K562 (cell line): ENCODE data around the gene CLEC10A. TPM values are rescaled to one million over a fixed set of nuclear protein-coding genes. Genes with fewer than 3 reads are reported as not detected.
A peak's percentile ranks its signal among the peaks of the same experiment; 100 is the strongest.

ENCODE experiments used
- ATAC-seq: fragments of 200-7000 bp; cut with Tn5 transposase; 3 replicates; pipeline ENCODE4 v1.9.1; 2020; ENCODE audit warnings: moderate library complexity
- BruUV-seq: library from RNA; stranded (reverse); fragments of 400-500 nt; replicated peaks from 2 replicates; lab custom pipeline; 2021; lab: Mats Ljungman, UMichigan
- CTCF ChIA-PET: fragments of 300-600 bp; formaldehyde crosslinking; extraction: SDS; loops from one replicate; lab custom pipeline; 2021; ENCODE audit warnings: low intra/inter-chr PET ratio; lab: Yijun Ruan, JAX
- POLR2A ChIA-PET: fragments of 300-600, 350-650 bp; sonication (Branson Sonifier 250); formaldehyde crosslinking; extraction: SDS; loops from one replicate; lab custom pipeline; 2021; ENCODE audit warnings: antibody characterized with exemption, inconsistent platforms; lab: Yijun Ruan, JAX
- DNase-seq, 4 experiments: peaks; one replicate each; pipeline versions ENCODE4 v3.0.0 to v3.0.0-alpha.2; 2011 to 2018; ENCODE audit warnings: low spot score in 3 of 4, mixed read lengths in 3 of 4; ENCODE audit errors: extremely low read depth in 1 of 4
- FAIRE-seq: peaks from 2 replicates; lab custom pipeline; 2011; peaks lifted over from hg19 to GRCh38; lab: Jason Lieb, UNC
- H2AFZ ChIP-seq: 2 replicates; pipeline ENCODE4 v1.6.0; 2011; ENCODE audit warnings: low read depth, low read length, control low read depth, inconsistent platforms
- H3K27ac ChIP-seq: fragments of 200-600 bp; 3 replicates; pipeline ENCODE4 v1.8.0; 2011; ENCODE audit warnings: low read depth, mild to moderate bottlenecking, control low read depth, inconsistent platforms, low read length, moderate library complexity, mixed read lengths; ENCODE audit errors: extremely low read depth
- H3K27me3 ChIP-seq, 2 experiments: fragments of 300-600 bp in 1 of 2; 2 replicates in 1 of 2; 3 replicates in 1 of 2; pipeline versions ENCODE4 v1.6.0 to v1.8.0; 2011; ENCODE audit warnings: inconsistent platforms in 2 of 2, low read length in 2 of 2, mild to moderate bottlenecking in 1 of 2, mixed read lengths in 1 of 2, moderate library complexity in 1 of 2; ENCODE audit not compliant: control insufficient read depth in 2 of 2, insufficient read depth in 2 of 2
- H3K36me3 ChIP-seq: fragments of 300-600 bp; 3 replicates; pipeline ENCODE4 v1.8.0; 2011; ENCODE audit warnings: mild to moderate bottlenecking, low read length, inconsistent platforms; ENCODE audit not compliant: control insufficient read depth, insufficient read depth
- H3K4me1 ChIP-seq, 2 experiments: fragments of 200-600 bp in 1 of 2; replicated peaks in 1 of 2; 2 replicates in 1 of 2; 3 replicates in 1 of 2; pipeline versions ENCODE4 v1.5.1 to v1.8.0; 2011; ENCODE audit warnings: inconsistent platforms in 2 of 2, low read length in 2 of 2, mild to moderate bottlenecking in 1 of 2, mixed read lengths in 1 of 2, moderate library complexity in 1 of 2; ENCODE audit not compliant: control insufficient read depth in 2 of 2, insufficient read depth in 2 of 2
- H3K4me2 ChIP-seq: 2 replicates; pipeline ENCODE4 v1.6.1; 2011; ENCODE audit warnings: low read length, control low read depth, inconsistent platforms, mixed read lengths; ENCODE audit not compliant: insufficient read depth
- H3K4me3 ChIP-seq: fragments of 200-600 bp; sonication (generic), shearing (Covaris generic); 2 replicates; pipeline ENCODE4 v1.5.1; 2016; ENCODE audit warnings: control low read depth, inconsistent platforms
- H3K79me2 ChIP-seq: fragments of 200-600 bp; 3 replicates; pipeline ENCODE4 v1.8.0; 2011; ENCODE audit warnings: low read length, inconsistent platforms; ENCODE audit not compliant: control insufficient read depth, insufficient read depth
- H3K9ac ChIP-seq, 2 experiments: 2 replicates each; pipeline versions ENCODE4 v1.6.0 to v1.6.1; 2011; ENCODE audit warnings: low read depth in 2 of 2, low read length in 2 of 2, control low read depth in 1 of 2, inconsistent platforms in 1 of 2, mild to moderate bottlenecking in 1 of 2, mixed read lengths in 1 of 2; ENCODE audit not compliant: insufficient read depth in 1 of 2
- H3K9me1 ChIP-seq: one replicate; pipeline ENCODE4 v1.6.0; 2011; ENCODE audit warnings: inconsistent platforms, mild to moderate bottlenecking, low read length, moderate library complexity; ENCODE audit not compliant: control insufficient read depth, insufficient read depth
- H3K9me3 ChIP-seq: replicated peaks from 2 replicates; pipeline ENCODE4 v1.5.1; 2011; ENCODE audit warnings: low read depth, low read length, inconsistent platforms; ENCODE audit not compliant: control insufficient read depth, insufficient read depth
- H4K20me1 ChIP-seq: replicated peaks from 2 replicates; pipeline ENCODE4 v1.6.1; 2011; ENCODE audit warnings: low read length, inconsistent platforms, mixed read lengths; ENCODE audit not compliant: control insufficient read depth, insufficient read depth
- CBFA2T3 ChIP-seq: fragments of 450-650 bp; IDR thresholded peaks from 2 replicates; pipeline ENCODE4 v1.6.1; 2017
- NFYB ChIP-seq: IDR thresholded peaks from 2 replicates; pipeline ENCODE4 v1.6.1; 2011; ENCODE audit warnings: mild to moderate bottlenecking, moderate library complexity; ENCODE audit not compliant: insufficient read length; ENCODE audit errors: extremely low read depth
- ZNF830 ChIP-seq: fragments of 250-450 bp; sonication (Bioruptor Pico); IDR thresholded peaks from 2 replicates; pipeline ENCODE4 v1.5.0; 2021; ENCODE audit warnings: mild to moderate bottlenecking
- WGBS: fragments of 100-300 bp; shearing (Covaris generic); methylation state at CpG from one replicate; pipeline ENCODE4 v1.1.6; 2016; ENCODE audit warnings: low coverage, mixed read lengths; ENCODE audit not compliant: insufficient coverage; ENCODE audit errors: missing lambda C conversion rate; 5-methylcytosine and 5-hydroxymethylcytosine counted together
- in situ Hi-C: fragments of 300-500 bp; cut with MboI; formaldehyde crosslinking; loops from 4 replicates; pipeline ENCODE4 v1.15.0; 2018; ENCODE audit warnings: inconsistent platforms, mixed read lengths
- intact Hi-C: fragments of 100-400 bp; cut with micrococcal nuclease; formaldehyde crosslinking; loops from 2 replicates; pipeline ENCODE4 v1.14.2; 2022
- polyA plus RNA-seq, 8 experiments: library from polyadenylated mRNA; depleted of rRNA in 4 of 8; stranded (reverse) in 5 of 8; unstranded in 3 of 8; fragments of >200 nt; fragmentation: Nextera tagmentation in 2 of 8; fragmentation: Illumina TruSeq in 1 of 8; extraction: Ambion mirVana in 2 of 8; extraction: Trizol in 1 of 8; gene quantifications; 2 replicates each; pipeline versions ENCODE4 v1.2.1 to v1.2.3, GENCODE V29; 2011 to 2014; ENCODE audit warnings: inconsistent platforms in 1 of 8, missing spikeins in 1 of 8
- total RNA-seq, 7 experiments: library from RNA; depleted of rRNA in 6 of 7; stranded (reverse); fragments of >200 nt in 6 of 7; fragmentation: Illumina TruSeq in 2 of 7; extraction: Trizol in 2 of 7; gene quantifications; 2 replicates each; pipeline versions ENCODE4 v1.2.1 to v1.2.3, GENCODE V29; 2011 to 2021; ENCODE audit warnings: low replicate concordance in 1 of 7
- TF ChIP-seq, protein P1 (sequence below), 2 experiments: fragments of 450-650 bp; conservative IDR thresholded peaks; 2 replicates each; pipeline ENCODE4 v1.6.1; 2017; ENCODE audit warnings: mild to moderate bottlenecking in 2 of 2, moderate library complexity in 2 of 2
- TF ChIP-seq, protein P2 (sequence below): fragments of 250-450 bp; sonication (Bioruptor Pico); IDR thresholded peaks from 2 replicates; pipeline ENCODE4 v1.8.0; 2021; ENCODE audit warnings: borderline replicate concordance, mild to moderate bottlenecking, moderate library complexity; ENCODE audit not compliant: poor library complexity, severe bottlenecking
- TF ChIP-seq, protein P3 (sequence below): sonication (generic); formaldehyde crosslinking; IDR thresholded peaks from 2 replicates; pipeline ENCODE4 v1.8.1; 2023; ENCODE audit warnings: mild to moderate bottlenecking, missing genetic modification reagents
- TF ChIP-seq, protein P4 (sequence below): fragments of 250-450 bp; sonication (Bioruptor Pico); IDR thresholded peaks from 2 replicates; pipeline ENCODE4 v1.4.0; 2020; ENCODE audit warnings: borderline replicate concordance

Gene CLEC10A
- total and polyA plus RNA-seq, 9 of the 15 experiments (the other 6 are each of a cell fraction or from before 2014, with no cell fraction given): 0.04 to 0.11 (median 0.05) TPM; not detected in 6

DNA sequence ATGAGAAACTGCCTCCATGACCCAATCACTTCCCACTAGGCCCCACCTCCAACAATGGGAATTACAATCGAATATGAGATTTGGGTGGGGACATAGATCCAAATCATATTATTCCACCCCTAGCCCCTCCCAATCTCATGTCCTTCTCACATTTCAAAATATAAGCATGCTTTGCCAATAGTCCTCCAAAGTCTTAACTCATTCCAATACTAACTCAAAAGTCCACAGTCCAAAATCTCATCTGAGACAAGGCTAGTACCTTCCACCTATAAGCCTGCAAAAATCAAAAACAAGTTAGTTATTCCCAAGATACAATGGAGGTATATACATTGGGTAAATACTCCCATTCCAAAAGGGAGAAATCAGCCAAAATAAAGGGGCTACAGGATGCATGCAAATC is 12.9 kb downstream of the CLEC10A start (continued):
- TF ChIP-seq, protein P1, sequence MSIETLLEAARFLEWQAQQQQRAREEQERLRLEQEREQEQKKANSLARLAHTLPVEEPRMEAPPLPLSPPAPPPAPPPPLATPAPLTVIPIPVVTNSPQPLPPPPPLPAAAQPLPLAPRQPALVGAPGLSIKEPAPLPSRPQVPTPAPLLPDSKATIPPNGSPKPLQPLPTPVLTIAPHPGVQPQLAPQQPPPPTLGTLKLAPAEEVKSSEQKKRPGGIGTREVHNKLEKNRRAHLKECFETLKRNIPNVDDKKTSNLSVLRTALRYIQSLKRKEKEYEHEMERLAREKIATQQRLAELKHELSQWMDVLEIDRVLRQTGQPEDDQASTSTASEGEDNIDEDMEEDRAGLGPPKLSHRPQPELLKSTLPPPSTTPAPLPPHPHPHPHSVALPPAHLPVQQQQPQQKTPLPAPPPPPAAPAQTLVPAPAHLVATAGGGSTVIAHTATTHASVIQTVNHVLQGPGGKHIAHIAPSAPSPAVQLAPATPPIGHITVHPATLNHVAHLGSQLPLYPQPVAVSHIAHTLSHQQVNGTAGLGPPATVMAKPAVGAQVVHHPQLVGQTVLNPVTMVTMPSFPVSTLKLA (conservative IDR thresholded peaks at IDR 0.05): no peak
- TF ChIP-seq ZNF830 (CRISPR knock-in tag) (no peak), NFYB (no peak)
- TF ChIP-seq, protein P2, sequence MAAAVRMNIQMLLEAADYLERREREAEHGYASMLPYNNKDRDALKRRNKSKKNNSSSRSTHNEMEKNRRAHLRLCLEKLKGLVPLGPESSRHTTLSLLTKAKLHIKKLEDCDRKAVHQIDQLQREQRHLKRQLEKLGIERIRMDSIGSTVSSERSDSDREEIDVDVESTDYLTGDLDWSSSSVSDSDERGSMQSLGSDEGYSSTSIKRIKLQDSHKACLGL (CRISPR knock-in tag): no peak
- TF ChIP-seq, protein P3, sequence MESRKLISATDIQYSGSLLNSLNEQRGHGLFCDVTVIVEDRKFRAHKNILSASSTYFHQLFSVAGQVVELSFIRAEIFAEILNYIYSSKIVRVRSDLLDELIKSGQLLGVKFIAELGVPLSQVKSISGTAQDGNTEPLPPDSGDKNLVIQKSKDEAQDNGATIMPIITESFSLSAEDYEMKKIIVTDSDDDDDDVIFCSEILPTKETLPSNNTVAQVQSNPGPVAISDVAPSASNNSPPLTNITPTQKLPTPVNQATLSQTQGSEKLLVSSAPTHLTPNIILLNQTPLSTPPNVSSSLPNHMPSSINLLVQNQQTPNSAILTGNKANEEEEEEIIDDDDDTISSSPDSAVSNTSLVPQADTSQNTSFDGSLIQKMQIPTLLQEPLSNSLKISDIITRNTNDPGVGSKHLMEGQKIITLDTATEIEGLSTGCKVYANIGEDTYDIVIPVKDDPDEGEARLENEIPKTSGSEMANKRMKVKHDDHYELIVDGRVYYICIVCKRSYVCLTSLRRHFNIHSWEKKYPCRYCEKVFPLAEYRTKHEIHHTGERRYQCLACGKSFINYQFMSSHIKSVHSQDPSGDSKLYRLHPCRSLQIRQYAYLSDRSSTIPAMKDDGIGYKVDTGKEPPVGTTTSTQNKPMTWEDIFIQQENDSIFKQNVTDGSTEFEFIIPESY (CRISPR knock-in tag): no peak

DNA sequence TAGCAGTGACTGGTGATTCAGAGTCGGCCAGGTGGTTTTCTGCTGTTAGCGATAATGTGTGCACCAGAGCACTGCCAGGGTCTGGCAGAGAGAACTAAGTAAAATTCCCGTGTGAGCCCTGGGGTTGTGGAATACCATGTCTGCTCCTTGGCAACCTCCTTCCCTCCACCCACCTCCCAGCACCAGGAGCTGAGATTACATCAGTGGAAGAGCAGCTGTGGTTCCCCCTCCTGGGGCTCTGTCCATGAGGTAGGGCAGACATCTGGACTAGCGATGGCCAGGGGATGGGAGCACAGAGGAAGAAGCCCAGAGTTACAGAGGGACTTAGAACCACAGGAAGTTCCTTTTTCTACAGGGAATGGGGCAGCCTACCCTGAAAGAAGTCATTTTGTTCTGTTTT is 15.8 kb downstream of the CLEC10A start:
- Histone ChIP-seq H3K4me3 (no peak overlapping the region), H4K20me1 (0 out of 2 replicates have a peak, but pooled peaks cover 2% of the 10 kb centered on the region), H2AFZ (no peak overlapping the region), H3K27me3 (peaks cover 0 to 32% of the 10 kb centered on the region in 2 experiments; a peak in 4 of 5 replicates), H3K9ac (no peak overlapping the region), H3K9me3 (no peaks in the 10 kb centered on the region), H3K4me2 (no peak overlapping the region), H3K27ac (no peak overlapping the region), H3K79me2 (no peaks in the 10 kb centered on the region), H3K9me1 (no peaks in the 10 kb centered on the region), H3K4me1 (no peaks in the 10 kb centered on the region), H3K36me3 (no peaks in the 10 kb centered on the region)
- TF ChIP-seq, protein P4, sequence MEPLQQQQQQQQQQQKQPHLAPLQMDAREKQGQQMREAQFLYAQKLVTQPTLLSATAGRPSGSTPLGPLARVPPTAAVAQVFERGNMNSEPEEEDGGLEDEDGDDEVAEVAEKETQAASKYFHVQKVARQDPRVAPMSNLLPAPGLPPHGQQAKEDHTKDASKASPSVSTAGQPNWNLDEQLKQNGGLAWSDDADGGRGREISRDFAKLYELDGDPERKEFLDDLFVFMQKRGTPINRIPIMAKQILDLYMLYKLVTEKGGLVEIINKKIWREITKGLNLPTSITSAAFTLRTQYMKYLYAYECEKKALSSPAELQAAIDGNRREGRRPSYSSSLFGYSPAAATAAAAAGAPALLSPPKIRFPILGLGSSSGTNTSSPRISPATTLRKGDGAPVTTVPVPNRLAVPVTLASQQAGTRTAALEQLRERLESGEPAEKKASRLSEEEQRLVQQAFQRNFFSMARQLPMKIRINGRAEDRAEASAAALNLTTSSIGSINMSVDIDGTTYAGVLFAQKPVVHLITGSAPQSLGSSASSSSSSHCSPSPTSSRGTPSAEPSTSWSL (CRISPR knock-in tag): no peak
- 0 out of 2 replicates have a peak, but pooled peaks have one; percentile 5 for TF ChIP-seq CBFA2T3
- ChIA-PET POLR2A (no interaction called here), CTCF (no interaction called here)
- no TSS peak for BruUV-seq
- no peak for ATAC-seq
- whole genome bisulfite sequencing: 13% methylated on average over 4 of the region's 4 CpGs
- in situ Hi-C loops (no loop called here), intact Hi-C loops (no loop called here)
- DNase-seq: no peak
- FAIRE-seq: no peak
